Measurements from ENCODE around the gene ARHGAP26.

The ARHGAP26 gene

GRCh38 chr5:143065185-143065965 is 295.2 kb downstream of the ARHGAP26 start:
- peak; percentile 95 for DNase-seq (ENCODE audit: low read depth)
- no peak for TF ChIP-seq CTCF (IDR thresholded peaks at IDR 0.05; ENCODE audit: low read length, missing control alignments)

GRCh38 chr5:143065996-143066522 is 295.9 kb downstream of the ARHGAP26 start:
- H3K4me3 ChIP-seq (replicated peaks; ENCODE audit: low read depth, low read length): no peak overlapping the region
- no peak for TF ChIP-seq CTCF (IDR thresholded peaks at IDR 0.05; ENCODE audit: low read length, missing control alignments)

More at GRCh38 chr5:143065185-143065965, 295.2 kb downstream of the ARHGAP26 start:
- H3K4me3 ChIP-seq (replicated peaks; ENCODE audit: low read depth, low read length): no peak overlapping the region

GRCh38 chr5:143066556-143067281 is 296.5 kb downstream of the ARHGAP26 start:
- no peak overlapping the region for H3K4me3 ChIP-seq (replicated peaks; ENCODE audit: low read depth, low read length)
- DNase-seq (ENCODE audit: low read depth): no peak
- no peak for TF ChIP-seq CTCF (IDR thresholded peaks at IDR 0.05; ENCODE audit: low read length, missing control alignments)

More at GRCh38 chr5:143065996-143066522, 295.9 kb downstream of the ARHGAP26 start:
- DNase-seq (ENCODE audit: low read depth): no peak

GRCh38 chr5:143068712-143069111 is 298.5 kb downstream of the ARHGAP26 start:
- TF ChIP-seq CTCF (IDR thresholded peaks at IDR 0.05; ENCODE audit: low read length, missing control alignments): no peak
- no peak for DNase-seq (ENCODE audit: low read depth)
- H3K4me3 ChIP-seq (replicated peaks; ENCODE audit: low read depth, low read length): no peak overlapping the region

GRCh38 chr5:143071927-143072326 is 301.8 kb downstream of the ARHGAP26 start:
- no peak for DNase-seq (ENCODE audit: low read depth)
- no peak for TF ChIP-seq CTCF (IDR thresholded peaks at IDR 0.05; ENCODE audit: low read length, missing control alignments)
- H3K4me3 ChIP-seq (replicated peaks; ENCODE audit: low read depth, low read length): no peak overlapping the region

GRCh38 chr5:143072734-143073133 is 302.6 kb downstream of the ARHGAP26 start:
- no peak overlapping the region for H3K4me3 ChIP-seq (replicated peaks; ENCODE audit: low read depth, low read length)
- no peak for DNase-seq (ENCODE audit: low read depth)
- no peak for TF ChIP-seq CTCF (IDR thresholded peaks at IDR 0.05; ENCODE audit: low read length, missing control alignments)

Measured in fibroblast of pulmonary artery (primary cell).